GM19468 (cell line): ENCODE results near the gene LRSAM1.

Experiments used
- ATAC-seq: cut with Tn5 transposase; IDR thresholded peaks from one replicate; pipeline ENCODE4 v1.9.1; 2021; ENCODE audit warnings: mild to moderate bottlenecking, moderate library complexity, moderate number of reproducible peaks; ENCODE audit not compliant: unreplicated experiment; ENCODE audit errors: extremely low read depth

Gene LRSAM1

GRCh38 chr9:127526655-127527559 lies 75.6 kb downstream of the LRSAM1 start:
- ATAC-seq, result no peak

GRCh38 chr9:127527560-127528268 lies 76.4 kb downstream of the LRSAM1 start:
- ATAC-seq, result no peak

DNA sequence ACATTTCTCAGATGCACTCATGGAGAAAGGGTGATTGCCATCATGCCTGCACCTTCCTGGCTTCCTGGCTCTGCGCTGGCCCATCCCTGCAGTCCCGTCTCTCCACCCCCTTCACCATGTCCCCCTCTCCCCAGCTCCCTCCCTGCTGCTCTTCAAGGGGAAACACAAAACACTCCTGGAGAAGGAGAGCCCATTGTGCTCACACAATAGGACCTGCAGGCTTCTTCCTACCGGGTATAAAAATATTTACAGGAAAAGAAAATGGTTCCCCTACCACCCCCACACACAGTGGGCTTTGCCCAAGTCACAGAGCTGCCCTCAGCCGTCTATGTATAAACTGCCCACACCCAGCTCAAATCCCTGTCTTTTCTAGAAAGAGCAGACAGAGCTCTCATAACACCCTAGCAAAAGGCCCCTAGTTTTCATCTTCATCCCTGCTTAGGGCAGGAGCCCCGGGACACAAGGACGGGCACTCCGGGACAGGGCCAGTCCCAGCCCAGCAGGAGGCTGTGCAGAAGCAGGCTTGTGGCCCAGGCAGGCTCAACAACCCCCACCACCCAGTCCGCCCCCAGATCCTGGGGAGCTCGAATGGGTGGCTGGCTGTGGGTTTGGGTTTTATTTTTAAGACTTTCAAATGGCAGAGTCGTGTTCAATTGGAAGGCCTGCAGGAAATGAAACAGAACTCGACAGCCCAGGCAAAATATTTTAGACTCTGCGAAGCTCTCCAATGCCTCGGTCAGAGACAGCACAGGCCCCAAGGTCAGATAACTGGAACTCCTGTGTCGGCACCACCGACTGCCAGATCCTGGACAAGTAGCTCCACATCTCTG lies 77.3 kb downstream of the LRSAM1 start:
- ATAC-seq, result no peak

- no peak for ATAC-seq
These were observed 78.4 kb downstream of the LRSAM1 start for GRCh38 chr9:127529671-127530070.

GRCh38 chr9:127530206-127530941 lies 79.1 kb downstream of the LRSAM1 start:
- no peak for ATAC-seq

DNA sequence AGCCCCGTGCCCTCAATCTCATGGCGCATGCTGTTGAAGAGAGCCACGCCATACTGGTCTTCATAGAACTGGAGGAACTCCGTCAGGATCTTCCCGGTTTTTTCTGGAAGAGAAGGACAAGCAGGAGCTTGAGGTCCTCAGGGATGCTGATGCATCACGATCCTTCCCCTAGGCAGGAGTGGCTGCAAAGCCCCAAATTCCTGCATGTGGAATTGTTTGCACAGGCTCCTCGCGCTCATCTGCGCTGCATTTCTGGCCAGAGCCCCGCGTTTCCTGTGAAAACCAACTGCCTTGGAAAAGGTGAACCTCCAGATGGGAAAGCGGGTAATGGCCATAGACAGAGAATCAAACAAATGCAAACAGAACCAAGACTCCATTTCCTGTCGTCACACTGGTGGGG lies 80.4 kb downstream of the LRSAM1 start:
- ATAC-seq, result no peak

DNA sequence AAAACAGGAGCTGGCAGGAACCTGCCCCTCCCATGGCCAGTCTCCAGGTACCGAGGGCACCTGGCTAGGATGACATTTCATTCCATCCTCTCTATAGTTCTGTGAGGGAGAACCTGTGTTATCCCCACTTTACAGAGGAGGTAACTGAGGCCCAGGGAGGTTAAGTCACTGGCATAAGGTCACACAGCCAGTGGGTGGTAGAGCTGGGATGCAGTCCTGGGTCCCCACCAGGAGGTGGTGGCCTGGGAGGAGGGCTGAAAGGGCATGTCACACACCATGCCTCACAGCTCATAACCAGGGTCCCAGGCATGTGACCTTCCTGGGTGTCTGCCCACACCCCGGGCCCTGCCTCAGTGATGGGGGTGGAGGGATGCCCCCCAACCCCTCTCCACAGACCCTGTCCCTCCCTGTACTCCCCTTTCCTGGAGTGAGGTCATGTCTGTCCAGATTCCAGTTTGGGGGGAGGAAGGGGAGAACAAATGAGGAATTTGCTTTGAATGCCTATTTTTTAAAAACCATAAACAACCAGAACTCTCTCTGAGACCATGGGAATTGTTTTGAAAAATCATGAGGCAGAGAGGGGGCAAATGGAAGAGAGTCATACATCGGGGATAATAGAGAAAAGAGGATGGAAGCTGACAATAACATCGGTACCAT lies 83.1 kb downstream of the LRSAM1 start:
- no peak for ATAC-seq

DNA sequence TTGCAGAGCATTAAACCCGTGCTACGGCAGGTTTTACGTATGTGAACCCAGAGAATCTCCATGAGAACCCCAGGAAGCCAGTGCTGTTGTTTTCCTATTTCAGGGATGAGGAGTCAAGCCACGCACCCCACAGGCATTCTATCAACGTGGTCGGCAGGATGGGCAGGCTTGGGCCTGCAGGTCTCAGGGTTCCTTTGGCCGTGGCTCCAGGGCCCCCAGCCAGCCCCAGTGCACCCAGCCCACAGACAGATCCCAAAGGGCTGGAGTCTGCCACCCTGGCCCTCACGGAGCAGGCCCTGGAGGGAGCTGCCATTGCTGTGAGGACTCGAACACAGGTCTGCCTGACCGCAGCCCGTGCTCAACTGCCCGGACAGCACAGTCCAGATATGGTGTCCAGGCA lies 83.6 kb downstream of the LRSAM1 start:
- ATAC-seq, result no peak

DNA sequence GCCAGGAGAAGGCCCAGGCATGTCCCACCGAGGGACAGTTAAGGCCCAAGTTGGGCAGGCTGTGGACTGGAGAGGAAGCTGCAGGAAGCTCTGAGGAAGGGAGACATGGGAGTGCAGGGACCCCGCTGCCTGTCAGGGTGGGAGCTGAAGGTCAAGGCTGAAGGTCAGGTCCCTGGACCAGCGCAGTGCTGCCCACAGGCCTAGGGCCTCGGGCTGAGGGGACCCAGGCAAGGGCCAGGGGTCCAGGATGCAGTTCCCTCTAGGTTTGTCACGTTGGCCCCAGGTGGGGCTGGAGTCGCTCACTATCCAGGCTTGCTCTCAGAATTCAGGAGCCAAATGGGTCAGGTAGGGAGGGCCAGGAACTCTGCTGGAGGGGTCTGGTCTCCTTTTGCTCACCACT lies 84.1 kb downstream of the LRSAM1 start:
- no peak for ATAC-seq

- no peak for ATAC-seq
These were observed 84.5 kb downstream of the LRSAM1 start for GRCh38 chr9:127535834-127536233.

- ATAC-seq, result no peak
These were observed 85.2 kb downstream of the LRSAM1 start for GRCh38 chr9:127536499-127536898.

DNA sequence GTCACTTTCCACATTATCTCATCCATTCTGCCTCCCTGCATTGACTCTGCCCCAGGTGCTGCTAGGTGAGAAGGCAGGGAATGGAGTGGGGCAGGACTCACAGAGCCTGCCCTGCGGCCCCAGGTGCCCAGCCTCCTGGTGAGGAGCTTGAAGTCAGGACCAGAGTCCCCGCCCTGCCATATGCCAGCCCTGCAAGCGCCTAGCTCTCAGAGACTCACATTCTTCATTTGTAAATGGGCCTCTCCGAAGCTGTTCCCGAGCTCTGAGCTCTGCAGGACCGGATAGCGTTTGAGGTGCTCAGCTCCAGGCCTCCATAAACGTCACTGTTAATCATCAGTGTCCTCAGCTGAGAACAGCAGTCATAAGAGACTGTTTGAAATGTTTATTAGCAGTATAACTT lies 85.7 kb downstream of the LRSAM1 start:
- ATAC-seq, result no peak

GRCh38 chr9:127537792-127538191 lies 86.5 kb downstream of the LRSAM1 start:
- no peak for ATAC-seq

DNA sequence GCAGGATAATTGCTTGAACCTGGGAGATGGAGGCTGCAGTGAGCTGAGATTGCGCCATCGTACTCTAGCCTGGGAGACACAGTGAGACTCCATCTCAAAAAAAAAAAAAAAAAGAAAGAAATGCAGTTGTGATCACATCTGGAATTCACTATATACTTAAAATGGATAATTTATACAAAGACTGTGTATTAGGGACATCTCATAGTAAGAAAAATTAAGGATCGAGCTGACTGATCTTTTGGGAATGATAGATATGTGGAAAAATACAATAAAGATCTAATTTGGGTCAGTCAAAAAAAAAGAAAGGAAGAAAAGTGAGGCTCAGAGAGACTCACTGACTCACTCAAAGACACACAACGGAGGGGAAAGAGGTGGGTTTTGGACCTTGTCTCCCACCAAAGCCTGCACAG lies 87.5 kb downstream of the LRSAM1 start:
- ATAC-seq, result no peak

GRCh38 chr9:127539259-127539981 lies 88.1 kb downstream of the LRSAM1 start:
- ATAC-seq, result no peak

GRCh38 chr9:127539982-127540663 lies 88.8 kb downstream of the LRSAM1 start:
- ATAC-seq, result no peak

DNA sequence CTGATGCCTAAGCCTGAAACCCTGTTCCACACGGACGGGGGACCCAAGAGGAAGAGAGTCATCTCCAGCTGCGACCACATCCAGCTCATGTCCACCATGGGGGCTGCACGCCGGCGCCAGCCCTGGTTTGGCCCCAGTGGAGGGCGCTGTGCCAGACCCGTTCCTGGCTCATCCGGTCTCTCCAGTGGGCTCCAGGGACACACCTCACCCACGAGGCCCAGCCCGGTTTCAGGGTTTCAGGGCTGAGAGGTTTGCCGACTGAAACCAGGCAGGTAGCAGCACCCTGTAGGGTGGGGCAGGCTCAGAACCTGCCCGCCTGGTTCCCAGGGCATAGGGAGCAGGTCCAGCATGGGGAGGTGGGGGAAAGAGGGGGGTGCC lies 89.3 kb downstream of the LRSAM1 start:
- ATAC-seq, result no peak

DNA sequence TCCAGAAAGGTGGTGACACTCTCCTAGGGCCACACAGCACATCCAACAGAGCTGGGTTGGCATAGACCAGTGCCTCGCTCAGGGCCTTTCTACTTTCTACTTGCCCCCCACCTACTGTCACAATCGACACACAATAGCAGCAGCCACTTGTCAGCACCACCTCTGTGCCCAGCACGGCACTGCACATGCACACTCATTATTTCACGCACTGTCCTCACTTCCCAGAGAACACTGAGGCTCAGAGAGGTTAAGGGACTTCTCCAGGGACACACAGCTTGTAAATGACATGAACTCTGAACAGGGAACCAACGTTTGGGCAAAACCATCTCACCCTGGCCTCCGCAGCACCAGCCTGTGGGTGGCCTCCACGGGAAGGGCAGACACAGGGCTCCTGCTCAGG lies 89.9 kb downstream of the LRSAM1 start:
- no peak for ATAC-seq
